ENCODE results near the gene DNAI7. TPM values are rescaled to one million over a fixed set of nuclear protein-coding genes. Genes with fewer than 3 reads are reported as not detected.

The DNAI7 gene, protein sequence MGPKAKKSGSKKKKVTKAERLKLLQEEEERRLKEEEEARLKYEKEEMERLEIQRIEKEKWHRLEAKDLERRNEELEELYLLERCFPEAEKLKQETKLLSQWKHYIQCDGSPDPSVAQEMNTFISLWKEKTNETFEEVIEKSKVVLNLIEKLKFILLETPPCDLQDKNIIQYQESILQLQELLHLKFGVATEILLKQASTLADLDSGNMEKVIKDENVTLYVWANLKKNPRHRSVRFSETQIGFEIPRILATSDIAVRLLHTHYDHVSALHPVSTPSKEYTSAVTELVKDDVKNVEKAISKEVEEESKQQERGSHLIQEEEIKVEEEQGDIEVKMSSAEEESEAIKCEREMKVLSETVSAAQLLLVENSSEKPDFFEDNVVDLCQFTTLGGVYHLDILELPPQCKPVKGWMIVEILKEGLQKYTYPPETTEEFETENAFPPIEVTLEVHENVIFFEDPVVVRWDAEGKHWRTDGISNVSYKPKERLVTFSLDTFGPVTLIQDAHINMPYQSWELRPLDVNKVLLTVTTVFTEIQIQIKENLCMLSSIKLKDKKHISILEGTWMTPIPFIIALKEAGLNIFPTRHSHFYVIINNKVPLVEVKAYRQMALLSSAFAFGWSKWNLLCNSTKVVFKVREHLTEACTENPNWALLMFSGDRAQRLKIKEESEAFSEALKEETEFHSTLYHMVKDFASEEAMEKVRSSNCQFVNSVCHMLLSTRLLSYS
- total RNA-seq (under 1 TPM in 1 of 2 experiments, not detected in 1; 0.15 TPM), polyA plus RNA-seq (under 1 TPM in 1 of 2 donors, not detected in 1; 0.07 TPM)

DNA sequence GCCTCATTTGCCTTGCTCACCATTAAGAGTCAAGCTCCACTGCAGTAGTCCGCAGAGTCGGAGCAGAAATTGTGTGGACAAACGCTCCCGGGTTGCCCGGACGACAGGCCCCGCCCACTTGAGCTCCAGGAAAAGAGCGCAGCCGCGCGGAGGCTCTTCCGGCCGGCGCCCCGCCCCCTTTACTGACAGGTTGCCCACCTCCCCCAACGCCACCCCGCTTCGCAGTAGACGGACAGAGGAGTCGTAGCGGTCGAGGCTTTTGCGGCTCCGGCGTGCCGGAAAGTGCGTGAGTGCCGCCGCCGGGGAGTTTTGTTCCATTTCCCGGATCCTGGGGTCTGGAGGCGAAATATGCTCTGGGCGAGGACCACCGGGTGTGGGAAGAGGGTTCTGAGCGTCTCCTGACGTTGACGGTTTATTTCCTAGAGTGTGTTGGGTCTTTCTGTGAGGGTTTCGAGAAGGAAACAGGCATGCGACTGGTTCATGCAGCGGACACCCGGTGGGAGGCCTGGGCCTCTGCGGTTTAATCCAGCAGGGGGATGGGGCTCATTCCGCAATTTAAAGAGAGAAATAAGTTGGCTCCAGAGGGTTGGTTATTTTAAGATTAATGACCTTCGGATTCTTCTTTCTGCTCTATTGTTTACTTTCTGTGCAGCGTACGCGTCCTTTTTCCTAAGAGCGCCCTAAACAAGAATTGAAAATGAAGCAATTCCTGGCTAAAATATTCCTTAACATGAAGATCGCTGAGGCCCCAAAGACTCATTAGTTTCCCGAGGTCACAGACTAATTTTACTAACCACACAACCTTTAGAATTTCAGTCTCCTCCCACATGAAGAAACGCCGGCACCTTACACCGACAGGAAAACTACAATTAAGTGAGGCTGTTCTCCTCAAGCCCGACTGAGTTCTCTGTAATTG, at the start of gene DNAI7, which contains the start of gene ETFRF1:
Gene DNAI7, minus strand, starts transcription at position 105 of the 916 bp plus-strand sequence. Its CDS starts 82 bp downstream, at position 23.
Gene ETFRF1, plus strand, starts transcription at position 182 of the 916 bp plus-strand sequence. CDS start 8,720 bp downstream, outside the sequence.
- H3K27ac Mint-ChIP-seq = peak within 1 kb of the TSS; percentile 97 to 100 (median 99)
- H3K4me1 ChIP-seq (ENCODE audit: insufficient read depth, low read length) = peaks cover 24% of the 10 kb centered on the region
- peaks cover 16 to 35% (median 25%) of the 10 kb centered on the region in 4 donors for H3K4me1 Mint-ChIP-seq
- H3K4me3 ChIP-seq (ENCODE audit: low read length in 2 of 2) = peak within 1 kb of the TSS; percentile 73 to 98
- DNase-seq = peak; percentile 93 to 97 (median 95)
- peaks cover 4 to 11% of the 10 kb centered on the region in 2 donors for H3K36me3 Mint-ChIP-seq
- H3K36me3 ChIP-seq (ENCODE audit: insufficient read depth, low read length) = no peaks in the 10 kb centered on the region
- H3K9me3 ChIP-seq (ENCODE audit: control insufficient read depth in 1 of 2, low read length in 2 of 2) = no peaks in the 10 kb centered on the region
- ChIA-PET CTCF (ENCODE audit: partially characterized antibody) (interaction anchor here (1.3 to 1.9 kb wide), 6 partner anchors 9 to 46 kb away, joined by 3 to 11 read pairs (median 4); no protein-coding TSS in a partner anchor), POLR2A (ENCODE audit: partially characterized antibody) (interaction anchor here (1.0 to 3.0 kb wide), 11 partner anchors 9 to 192 kb away, joined by 4 to 21 read pairs (median 7); partner anchors contain the start of gene KRAS)
- no peaks in the 10 kb centered on the region for H3K9me3 Mint-ChIP-seq
- no peaks in the 10 kb centered on the region for H3K27me3 Mint-ChIP-seq
- H3K27ac ChIP-seq (ENCODE audit: low read depth, low read length) = peak within 1 kb of the TSS; percentile 83
- H3K4me3 Mint-ChIP-seq = peak within 1 kb of the TSS; percentile 96 to 99 (median 99)
- intact Hi-C loops (cut with micrococcal nuclease) = loop anchor here (1.0 to 2.0 kb wide), 5 partner anchors 9 to 143 kb away; partner anchors contain the start of gene KRAS
- H3K27me3 ChIP-seq (ENCODE audit: insufficient read depth, low read length) = no peaks in the 10 kb centered on the region

DNA sequence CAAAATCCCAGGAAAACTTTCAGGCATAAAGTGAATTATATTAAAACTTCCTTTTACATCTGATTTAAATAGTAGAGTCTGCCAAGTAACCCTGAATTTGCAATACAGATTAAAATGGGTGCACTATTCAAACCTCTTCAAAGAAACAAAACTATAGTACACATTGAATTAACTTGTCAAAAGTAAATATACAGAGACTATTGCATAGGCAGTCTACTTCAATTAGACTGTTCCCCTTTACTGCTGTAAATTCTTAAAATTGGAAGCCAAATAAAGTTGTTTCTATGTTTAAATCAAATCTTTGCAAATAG, 48.7 kb upstream of the DNAI7 start:
- intact Hi-C loops (cut with micrococcal nuclease) = loop anchor here (5.0 kb wide), 1 partner anchor 34 kb away; no protein-coding TSS in a partner anchor
- ChIA-PET POLR2A (ENCODE audit: partially characterized antibody) (no interaction called here), CTCF (ENCODE audit: partially characterized antibody) (no interaction called here)

DNA sequence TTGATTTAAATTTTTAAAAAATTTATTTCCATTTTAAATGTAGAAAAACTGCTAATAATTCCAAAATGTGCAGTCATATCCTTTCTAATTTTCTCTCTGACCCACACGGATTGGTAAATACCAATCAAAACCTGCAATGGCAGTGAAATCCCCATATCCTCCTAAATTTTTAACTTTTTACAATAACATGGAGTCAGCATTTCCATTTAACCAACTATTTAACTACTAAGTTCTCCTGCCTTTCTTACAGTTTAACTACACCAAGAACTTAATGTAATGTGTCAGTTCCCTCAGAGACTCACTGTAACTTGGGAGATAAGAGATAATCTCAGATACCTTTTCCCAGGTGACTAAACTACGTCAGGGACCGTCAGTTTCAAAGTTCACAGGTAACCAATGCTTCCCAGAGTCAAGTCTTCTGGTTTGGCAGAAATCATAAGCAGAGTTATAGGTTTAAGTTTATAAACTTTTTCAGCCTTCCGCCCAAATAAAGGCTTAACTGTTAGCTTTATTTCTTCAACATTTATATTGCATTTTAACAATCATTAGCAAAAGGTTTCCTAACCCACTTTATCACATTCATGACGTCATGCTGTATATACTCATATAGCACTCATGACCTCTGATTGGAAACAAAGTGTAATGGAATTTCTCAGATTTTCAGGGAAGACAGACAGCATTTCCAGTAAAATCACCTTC, 48.2 kb upstream of the DNAI7 start:
- H3K27ac ChIP-seq (ENCODE audit: low read depth, low read length) = no peak overlapping the region
- Mint-ChIP-seq H3K27ac (peak overlapping the region in 5 of 7 donors; percentile 20 to 70 (median 64)), H3K9me3 (no peaks in the 10 kb centered on the region), H3K36me3 (peaks cover 21 to 55% of the 10 kb centered on the region in 2 donors), H3K27me3 (no peaks in the 10 kb centered on the region), H3K4me3 (no peak overlapping the region), H3K4me1 (peaks cover 18 to 49% (median 29%) of the 10 kb centered on the region in 4 donors)
- intact Hi-C loops (cut with micrococcal nuclease) = loop anchor here (5.0 kb wide), 1 partner anchor 34 kb away; no protein-coding TSS in a partner anchor
- CTCF ChIA-PET (ENCODE audit: partially characterized antibody) = interaction anchor here (2.1 kb wide), 1 partner anchor 22 kb away, joined by 6 read pairs; no protein-coding TSS in a partner anchor
- H3K36me3 ChIP-seq (ENCODE audit: insufficient read depth, low read length) = no peaks in the 10 kb centered on the region
- DNase-seq = no peak
- H3K9me3 ChIP-seq (ENCODE audit: control insufficient read depth in 1 of 2, low read length in 2 of 2) = no peaks in the 10 kb centered on the region
- peaks cover 22% of the 10 kb centered on the region for H3K4me1 ChIP-seq (ENCODE audit: insufficient read depth, low read length)
- no peaks in the 10 kb centered on the region for H3K27me3 ChIP-seq (ENCODE audit: insufficient read depth, low read length)
- no peak overlapping the region for H3K4me3 ChIP-seq (ENCODE audit: low read length in 2 of 2)
- POLR2A ChIA-PET (ENCODE audit: partially characterized antibody) = no interaction called here

More for the DNA sequence above, 48.7 kb upstream of the DNAI7 start:
- H3K4me1 Mint-ChIP-seq = peaks cover 18 to 54% (median 32%) of the 10 kb centered on the region in 4 donors
- peaks cover 18 to 56% of the 10 kb centered on the region in 2 donors for H3K36me3 Mint-ChIP-seq
- Histone ChIP-seq H3K27me3 (ENCODE audit: insufficient read depth, low read length) (no peaks in the 10 kb centered on the region), H3K4me3 (ENCODE audit: low read length in 2 of 2) (no peak overlapping the region), H3K9me3 (ENCODE audit: control insufficient read depth in 1 of 2, low read length in 2 of 2) (no peaks in the 10 kb centered on the region), H3K4me1 (ENCODE audit: insufficient read depth, low read length) (peaks cover 27% of the 10 kb centered on the region), H3K27ac (ENCODE audit: low read depth, low read length) (no peak overlapping the region), H3K36me3 (ENCODE audit: insufficient read depth, low read length) (no peaks in the 10 kb centered on the region)
- no peak overlapping the region for H3K4me3 Mint-ChIP-seq
- no peak for DNase-seq
- H3K27me3 Mint-ChIP-seq = no peaks in the 10 kb centered on the region
- peak overlapping the region in 5 of 7 donors; percentile 8 to 64 (median 30) for H3K27ac Mint-ChIP-seq
- no peaks in the 10 kb centered on the region for H3K9me3 Mint-ChIP-seq

DNA sequence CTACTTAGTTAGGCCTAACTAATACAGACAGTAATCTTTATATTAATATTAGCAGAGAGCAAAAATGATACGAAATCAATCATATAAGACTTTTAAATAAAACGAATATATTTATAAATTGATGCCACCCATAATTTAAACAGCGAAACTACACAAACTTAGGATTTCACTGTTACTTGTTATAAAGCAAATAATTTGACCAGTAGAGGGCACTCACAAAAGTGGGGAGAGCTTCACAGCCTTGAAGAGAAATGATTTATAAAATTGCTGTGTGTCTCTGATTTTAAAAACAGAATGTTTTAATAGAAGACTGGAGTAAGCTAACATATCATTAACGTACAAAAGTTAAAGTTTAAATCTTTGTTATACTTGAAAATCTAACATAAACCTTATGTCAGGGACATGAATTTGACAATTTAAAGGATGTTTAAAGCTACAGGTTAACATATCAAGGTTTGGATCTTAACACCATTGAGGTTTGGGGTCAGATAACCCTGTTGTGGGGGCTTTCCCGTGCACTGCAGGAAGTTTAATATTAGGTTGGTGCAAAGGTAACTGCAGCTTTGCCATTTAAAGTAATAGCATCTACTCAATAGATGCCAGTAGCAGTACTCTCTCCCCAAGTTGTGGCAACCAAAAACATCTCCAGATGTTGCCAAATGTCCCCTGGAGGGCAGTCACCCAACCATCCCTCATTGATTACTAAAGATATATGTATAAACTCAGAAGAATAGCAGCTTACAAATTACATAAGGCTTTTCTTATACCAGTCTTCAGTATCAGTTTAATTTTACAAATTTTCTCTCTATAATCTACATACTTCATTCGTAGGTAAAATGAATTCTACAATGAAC, 46.4 kb upstream of the DNAI7 start:
- ChIA-PET POLR2A (ENCODE audit: partially characterized antibody) (interaction anchor here (0.8 to 4.2 kb wide), 8 partner anchors 10 to 189 kb away, joined by 3 to 34 read pairs (median 4); partner anchors contain the start of genes DNAI7, ETFRF1 and KRAS), CTCF (ENCODE audit: partially characterized antibody) (interaction anchor here (0.7 to 2.5 kb wide), 38 partner anchors 8 to 250 kb away, joined by 3 to 22 read pairs (median 4); partner anchors contain the start of genes DNAI7, ETFRF1 and KRAS)
- H3K36me3 ChIP-seq (ENCODE audit: insufficient read depth, low read length) = no peaks in the 10 kb centered on the region
- peaks cover 14% of the 10 kb centered on the region for H3K4me1 ChIP-seq (ENCODE audit: insufficient read depth, low read length)
- Mint-ChIP-seq H3K9me3 (no peaks in the 10 kb centered on the region), H3K27me3 (no peaks in the 10 kb centered on the region), H3K4me1 (peaks cover 13 to 52% (median 31%) of the 10 kb centered on the region in 4 donors), H3K27ac (peak overlapping the region; percentile 4 to 86 (median 66)), H3K36me3 (peaks cover 26 to 63% of the 10 kb centered on the region in 2 donors), H3K4me3 (no peak overlapping the region)
- DNase-seq = peak; percentile 57 to 67 (median 63)
- H3K27ac ChIP-seq (ENCODE audit: low read depth, low read length) = peak overlapping the region; percentile 22
- intact Hi-C loops (cut with micrococcal nuclease) = loop anchor here (1.0 to 5.0 kb wide), 3 partner anchors 9 to 146 kb away; partner anchors contain the start of gene KRAS
- H3K4me3 ChIP-seq (ENCODE audit: low read length in 2 of 2) = no peak overlapping the region
- no peaks in the 10 kb centered on the region for H3K27me3 ChIP-seq (ENCODE audit: insufficient read depth, low read length)
- no peaks in the 10 kb centered on the region for H3K9me3 ChIP-seq (ENCODE audit: control insufficient read depth in 1 of 2, low read length in 2 of 2)

- DNase-seq = no peak
- Mint-ChIP-seq H3K4me1 (peaks cover 7 to 27% (median 22%) of the 10 kb centered on the region in 4 donors), H3K9me3 (no peaks in the 10 kb centered on the region), H3K36me3 (peaks cover 30 to 51% of the 10 kb centered on the region in 2 donors), H3K27me3 (no peaks in the 10 kb centered on the region), H3K27ac (peak overlapping the region in 3 of 7 donors; percentile 10 to 57 (median 40)), H3K4me3 (no peak overlapping the region)
- no peak overlapping the region for H3K27ac ChIP-seq (ENCODE audit: low read depth, low read length)
- no peaks in the 10 kb centered on the region for H3K9me3 ChIP-seq (ENCODE audit: control insufficient read depth in 1 of 2, low read length in 2 of 2)
- CTCF ChIA-PET (ENCODE audit: partially characterized antibody) = interaction anchor here (0.6 to 1.3 kb wide), 2 partner anchors 25 to 118 kb away, joined by 4 to 5 read pairs; no protein-coding TSS in a partner anchor
- intact Hi-C loops (cut with micrococcal nuclease) = no loop called here
- H3K36me3 ChIP-seq (ENCODE audit: insufficient read depth, low read length) = no peaks in the 10 kb centered on the region
- no peak overlapping the region for H3K4me3 ChIP-seq (ENCODE audit: low read length in 2 of 2)
- POLR2A ChIA-PET (ENCODE audit: partially characterized antibody) = no interaction called here
- H3K4me1 ChIP-seq (ENCODE audit: insufficient read depth, low read length) = peaks cover 8% of the 10 kb centered on the region
- no peaks in the 10 kb centered on the region for H3K27me3 ChIP-seq (ENCODE audit: insufficient read depth, low read length)
These were observed 41.7 kb upstream of the DNAI7 start for GRCh38 chr12:25236626-25237025.

Data from CD4-positive, alpha-beta memory T cell (primary cell).